Islet precursor cell (in vitro differentiated cells): Measurements from ENCODE around the gene NPTX1.

Experiments
- DNase-seq: peaks from one replicate; pipeline ENCODE4 v3.0.0-alpha.2; 2018

Gene NPTX1

DNA sequence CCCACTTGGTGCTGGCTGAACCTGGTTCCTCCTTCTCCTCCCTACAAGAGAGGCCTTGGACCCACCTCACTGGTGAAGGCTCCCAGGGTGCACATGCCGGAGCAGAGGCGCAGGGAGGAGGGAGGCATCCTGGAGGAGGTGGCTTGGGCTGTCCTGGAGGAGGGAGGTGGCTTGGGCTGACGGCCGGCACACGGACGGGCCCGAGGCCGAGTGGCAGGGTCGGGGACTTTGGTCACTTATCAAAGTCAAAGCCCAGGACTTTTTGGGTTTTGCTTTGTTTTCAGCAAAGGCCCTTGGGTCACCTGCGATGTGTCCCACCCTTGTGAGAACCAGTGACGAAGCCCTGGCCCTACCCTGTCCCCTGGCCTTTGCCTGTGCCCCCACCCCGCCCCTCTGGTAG, 32.9 kb downstream of the NPTX1 start:
- DNase-seq = no peak

DNA sequence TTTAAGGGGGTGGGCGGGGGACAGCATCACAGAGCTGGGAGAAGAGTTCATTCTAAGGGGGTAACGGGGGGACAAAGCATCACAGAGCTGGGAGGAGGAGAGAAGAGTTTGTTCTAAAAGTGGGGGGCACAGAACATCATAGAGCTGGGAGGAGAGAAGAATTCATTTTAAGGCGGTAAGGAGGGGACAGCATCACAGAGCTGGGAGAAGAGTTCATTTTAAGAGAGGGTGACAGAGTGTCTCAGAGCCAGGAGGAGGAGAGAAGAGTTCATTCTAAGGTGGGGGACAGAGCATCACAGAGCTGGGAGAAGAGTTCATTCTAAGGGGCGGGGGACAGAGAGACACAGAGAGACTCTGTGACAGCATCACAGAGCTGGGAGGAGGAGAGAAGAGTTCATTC, 33.6 kb downstream of the NPTX1 start:
- no peak for DNase-seq

DNA sequence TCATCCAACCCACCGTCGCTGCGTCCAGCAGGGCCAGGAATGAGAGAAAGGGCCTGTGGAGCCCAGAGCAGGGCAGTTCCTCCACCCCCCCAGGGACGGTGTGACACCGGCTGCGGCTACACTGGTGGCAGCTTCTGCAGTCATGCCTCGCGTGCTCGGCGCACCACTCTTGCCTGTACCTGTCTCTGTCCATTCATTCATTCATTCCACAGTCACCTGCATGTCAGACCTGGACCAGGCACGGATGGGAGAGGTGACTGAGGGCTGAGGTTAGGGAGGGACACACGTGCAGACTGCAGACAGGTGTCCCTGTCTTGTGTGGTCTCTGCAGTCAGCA, 34.1 kb downstream of the NPTX1 start:
- no peak for DNase-seq

DNA sequence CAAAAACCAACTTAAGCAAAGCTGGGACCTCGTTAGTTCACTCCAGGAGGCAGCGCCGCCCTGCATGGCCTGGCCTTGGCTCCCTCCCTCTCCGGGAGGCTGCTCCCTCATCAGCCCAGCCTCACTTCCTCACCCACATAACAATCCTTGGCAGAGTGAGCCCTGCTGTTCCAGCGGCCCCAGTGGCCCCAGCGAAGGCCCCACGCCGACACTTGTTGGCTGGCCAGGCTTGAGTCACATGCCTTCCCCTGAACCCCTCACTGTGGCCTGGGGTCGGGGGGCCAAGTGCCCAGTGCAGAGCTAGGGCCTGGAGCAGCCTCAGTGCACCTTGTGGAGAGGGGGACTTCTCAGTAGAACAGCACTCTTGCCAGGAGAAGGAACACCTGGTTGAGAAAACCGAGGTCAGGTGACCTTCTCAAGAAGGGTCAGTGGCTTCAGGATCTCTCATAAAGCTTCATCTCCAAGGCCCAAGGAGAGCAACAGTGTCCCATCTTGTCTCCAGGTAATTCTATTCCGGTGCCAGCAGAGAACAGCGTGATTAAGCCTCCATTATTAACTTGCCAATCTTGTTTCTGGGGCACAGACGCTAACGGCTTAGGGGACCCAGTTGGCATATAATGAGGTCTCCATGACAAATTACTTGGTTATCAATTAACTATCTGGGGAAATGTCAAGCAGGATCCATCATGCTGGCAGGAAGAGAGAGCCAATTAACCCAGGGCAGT, 34.6 kb downstream of the NPTX1 start:
- no peak for DNase-seq

DNA sequence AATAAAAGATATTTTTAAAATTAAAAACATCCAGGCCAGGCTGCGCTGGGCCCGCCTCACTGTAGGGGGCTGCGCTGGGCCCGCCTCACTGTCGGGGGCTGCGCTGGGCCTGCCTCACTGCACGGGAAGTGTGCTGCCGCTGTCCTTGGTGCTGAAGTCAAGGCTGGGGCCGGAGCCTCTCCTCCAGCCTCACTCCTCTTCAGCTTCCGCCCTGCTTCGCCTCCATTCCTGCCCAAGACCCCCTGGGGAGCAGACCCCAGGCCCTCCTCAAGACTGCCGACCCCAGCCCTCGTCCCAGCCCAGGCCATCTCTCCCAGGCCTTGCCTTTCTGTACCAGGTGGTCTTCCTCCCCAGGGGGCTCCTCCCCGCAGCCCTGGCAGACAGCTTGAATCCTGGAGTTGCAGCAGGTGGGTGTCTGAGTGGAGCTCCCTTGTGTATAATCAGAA, 35.3 kb downstream of the NPTX1 start:
- peak; percentile 91 for DNase-seq

DNA sequence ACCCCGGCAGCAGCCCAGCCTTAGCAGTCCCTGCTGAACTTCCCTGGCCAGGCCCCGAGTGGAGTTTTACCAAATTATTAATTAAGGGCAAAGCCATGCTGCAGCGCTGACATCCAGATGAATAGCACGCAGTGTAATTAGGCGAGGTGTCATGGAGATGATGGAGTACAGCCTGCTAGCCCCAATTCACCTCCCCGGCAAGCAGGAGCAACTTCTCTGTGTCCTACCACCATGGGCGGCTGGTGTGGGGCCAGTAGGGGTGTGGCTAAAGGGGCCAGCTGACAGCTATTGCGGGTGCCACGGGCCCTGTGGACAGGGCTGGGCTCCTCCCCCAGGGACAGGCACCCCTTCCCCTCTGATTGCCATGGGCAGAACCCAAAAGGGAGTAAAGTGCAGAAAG, 36.9 kb downstream of the NPTX1 start:
- no peak for DNase-seq

DNA sequence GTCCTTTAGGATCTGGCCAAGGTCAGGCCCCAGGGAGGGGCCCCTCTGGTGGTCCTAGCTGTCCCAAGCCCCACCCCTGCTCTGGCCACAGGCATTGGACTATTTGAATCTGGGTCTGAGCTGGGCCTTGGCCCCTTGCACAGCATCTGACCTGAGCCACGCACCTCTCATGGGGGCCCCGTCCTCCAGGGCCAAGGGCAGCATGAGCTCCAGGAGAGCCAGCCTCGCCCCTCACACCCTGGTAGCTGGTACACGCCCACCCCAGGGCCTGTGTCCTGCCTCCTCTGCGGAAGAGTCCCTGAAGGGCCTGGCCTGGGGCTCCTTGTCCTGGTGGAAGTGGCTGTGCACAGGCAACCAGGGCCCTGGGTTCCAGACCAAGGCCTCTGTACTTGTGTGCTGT, 37.6 kb downstream of the NPTX1 start:
- DNase-seq = no peak

DNA sequence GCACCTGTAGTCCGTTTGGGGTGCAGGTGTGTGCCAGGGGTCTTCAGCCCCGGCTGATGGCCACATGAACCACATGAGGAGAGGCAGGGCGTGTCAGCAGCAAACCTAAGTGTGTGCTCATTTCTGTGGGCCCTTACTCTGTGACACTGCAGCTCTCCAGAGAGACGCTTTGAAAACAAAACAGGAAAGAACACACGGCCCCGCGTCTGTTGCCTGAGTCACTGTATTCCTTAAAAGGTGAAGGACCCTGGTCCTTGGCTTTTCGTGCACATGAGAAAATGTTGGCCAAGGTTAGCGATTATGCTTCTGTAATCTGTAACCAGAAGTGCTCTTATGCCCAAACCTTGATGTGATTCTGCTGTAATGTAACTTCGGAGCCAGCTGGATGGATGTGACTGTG, 38.9 kb downstream of the NPTX1 start:
- DNase-seq = no peak

DNA sequence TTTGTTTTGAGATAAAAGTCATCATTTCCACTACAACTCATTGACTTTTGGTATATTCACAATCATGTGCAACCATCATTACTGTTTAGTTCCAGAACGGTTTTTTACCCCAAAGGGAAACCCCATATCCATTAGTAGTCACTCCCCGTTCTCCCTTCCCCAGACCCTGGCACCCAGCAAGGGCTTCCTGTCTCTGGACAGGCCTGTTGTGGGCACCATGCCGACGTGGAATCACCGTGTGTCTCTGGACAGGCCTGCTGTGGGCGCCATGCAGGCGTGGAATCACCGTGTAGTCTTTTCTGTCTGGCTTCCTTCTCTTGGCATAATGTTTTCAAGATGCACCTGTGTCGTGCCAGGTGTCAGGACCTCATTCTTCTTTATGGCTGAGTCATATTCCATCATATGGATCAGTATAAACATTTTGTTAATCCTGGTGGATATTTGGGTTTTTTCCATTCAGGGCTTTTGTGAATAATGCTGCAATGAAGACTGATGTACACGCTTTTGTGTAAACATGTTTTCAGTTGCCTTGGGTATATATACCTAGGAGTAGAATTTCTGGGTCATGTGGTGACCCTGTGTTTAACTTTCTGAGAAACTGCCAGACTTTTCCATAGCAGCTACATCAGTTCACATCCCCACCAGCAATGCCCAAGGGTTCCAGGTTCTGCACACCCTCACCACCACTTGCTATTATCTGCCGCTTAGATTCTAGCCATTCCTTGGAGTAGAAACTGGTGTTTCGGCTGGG, 42.3 kb downstream of the NPTX1 start:
- no peak for DNase-seq

DNA sequence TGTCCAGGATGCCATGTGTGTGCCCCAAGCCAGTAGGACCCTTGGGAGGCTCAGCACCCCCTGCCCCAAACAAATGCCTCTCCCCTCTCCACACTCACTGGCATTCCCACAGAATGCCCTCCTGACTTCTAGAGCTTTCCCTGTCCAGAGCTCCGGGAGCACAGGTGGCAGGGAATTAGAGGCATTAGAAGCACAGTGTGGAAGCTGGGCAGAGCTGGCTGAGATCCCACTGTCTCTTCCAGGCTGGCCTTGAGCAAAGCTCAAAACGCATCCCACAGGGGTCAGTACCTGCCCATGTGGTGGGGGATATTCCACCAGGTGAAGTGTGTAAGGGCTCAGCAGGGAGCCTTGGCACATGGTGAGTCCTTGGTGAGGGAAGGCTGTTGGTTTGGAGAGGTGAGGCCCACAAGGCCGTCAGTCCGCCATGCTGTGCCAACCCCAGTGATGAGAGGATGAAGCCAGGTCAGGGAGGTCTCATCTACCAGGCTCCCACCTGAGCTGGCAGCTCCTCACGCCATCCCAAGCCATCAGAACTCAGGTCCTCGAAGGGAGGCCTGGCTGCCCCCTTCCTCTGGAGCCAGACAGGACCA, 43.4 kb downstream of the NPTX1 start:
- DNase-seq = no peak

DNA sequence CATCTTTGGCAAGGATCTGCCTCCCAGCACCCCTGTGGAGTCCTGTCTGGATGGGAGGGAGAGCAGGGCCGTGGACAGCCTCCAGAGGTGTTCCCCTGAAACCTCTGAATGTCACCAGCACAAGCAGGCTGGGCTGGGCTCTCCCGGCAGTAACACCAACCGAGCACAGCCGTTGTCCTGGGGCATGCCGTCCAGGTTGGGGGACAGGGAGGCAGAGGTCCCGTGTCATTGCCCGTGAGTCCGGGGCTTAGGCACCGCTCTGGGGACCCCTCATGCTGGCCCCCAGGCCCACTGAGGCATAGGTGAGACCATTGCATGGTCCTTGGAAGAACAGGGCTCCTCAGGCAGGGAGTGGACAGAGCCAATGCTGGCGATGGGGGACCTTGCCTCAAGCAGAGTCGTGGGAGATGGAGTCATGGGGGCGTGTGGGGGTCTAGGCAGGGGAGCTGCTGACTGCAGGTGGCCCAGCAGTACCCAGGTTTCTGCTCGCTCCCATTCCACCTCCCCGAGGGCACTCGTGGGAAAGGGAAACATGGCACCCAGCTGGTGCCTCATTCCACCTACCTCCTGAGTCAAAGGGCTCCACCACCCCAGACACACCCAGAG, 44.0 kb downstream of the NPTX1 start:
- DNase-seq = no peak

DNA sequence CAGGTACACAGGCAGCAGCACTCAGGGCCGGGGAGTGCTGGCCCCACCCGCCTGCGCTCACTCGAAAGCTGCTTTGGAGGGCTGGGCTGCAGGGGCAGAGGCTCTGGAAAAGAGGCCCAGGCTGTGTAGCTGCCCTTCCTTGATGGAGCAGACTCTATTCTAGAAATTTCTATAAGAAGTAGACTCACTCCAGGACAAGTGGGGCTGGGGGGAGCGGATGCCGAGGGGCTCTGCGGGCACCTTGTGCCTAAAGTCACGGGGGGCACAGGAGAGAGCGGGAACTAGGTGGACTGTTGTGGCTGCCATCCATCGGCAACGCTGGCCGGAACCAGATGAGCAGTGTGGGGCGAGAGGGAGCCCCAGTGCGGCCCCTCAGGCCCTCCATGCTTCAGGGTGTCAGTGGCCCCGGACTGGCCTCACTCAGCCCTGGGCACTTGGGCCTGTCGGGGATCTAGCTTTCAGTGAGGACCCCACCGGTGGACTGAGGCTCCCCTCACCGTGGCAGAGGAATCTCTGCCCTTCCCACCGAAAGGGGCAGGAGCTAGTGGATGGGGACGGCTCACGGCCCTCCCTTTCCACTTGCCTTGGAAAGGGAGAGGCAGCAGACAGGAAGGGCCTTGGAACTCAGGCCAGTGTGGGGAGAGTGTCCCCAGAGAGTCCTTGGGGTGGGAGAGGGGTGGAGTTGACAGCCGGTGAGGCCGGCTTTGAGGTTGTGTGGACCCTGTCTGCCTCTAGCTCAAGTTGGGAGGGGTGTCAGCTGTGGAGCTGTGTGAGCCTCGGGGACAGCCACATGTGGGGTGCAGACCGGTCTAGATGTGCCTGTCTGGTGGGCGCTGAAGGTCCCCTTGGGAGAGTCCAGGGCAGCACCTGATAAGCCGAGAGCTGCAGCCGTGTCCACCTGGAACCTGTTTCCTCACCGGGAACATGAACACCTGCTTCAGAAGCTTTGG, 44.9 kb downstream of the NPTX1 start:
- no peak for DNase-seq

DNA sequence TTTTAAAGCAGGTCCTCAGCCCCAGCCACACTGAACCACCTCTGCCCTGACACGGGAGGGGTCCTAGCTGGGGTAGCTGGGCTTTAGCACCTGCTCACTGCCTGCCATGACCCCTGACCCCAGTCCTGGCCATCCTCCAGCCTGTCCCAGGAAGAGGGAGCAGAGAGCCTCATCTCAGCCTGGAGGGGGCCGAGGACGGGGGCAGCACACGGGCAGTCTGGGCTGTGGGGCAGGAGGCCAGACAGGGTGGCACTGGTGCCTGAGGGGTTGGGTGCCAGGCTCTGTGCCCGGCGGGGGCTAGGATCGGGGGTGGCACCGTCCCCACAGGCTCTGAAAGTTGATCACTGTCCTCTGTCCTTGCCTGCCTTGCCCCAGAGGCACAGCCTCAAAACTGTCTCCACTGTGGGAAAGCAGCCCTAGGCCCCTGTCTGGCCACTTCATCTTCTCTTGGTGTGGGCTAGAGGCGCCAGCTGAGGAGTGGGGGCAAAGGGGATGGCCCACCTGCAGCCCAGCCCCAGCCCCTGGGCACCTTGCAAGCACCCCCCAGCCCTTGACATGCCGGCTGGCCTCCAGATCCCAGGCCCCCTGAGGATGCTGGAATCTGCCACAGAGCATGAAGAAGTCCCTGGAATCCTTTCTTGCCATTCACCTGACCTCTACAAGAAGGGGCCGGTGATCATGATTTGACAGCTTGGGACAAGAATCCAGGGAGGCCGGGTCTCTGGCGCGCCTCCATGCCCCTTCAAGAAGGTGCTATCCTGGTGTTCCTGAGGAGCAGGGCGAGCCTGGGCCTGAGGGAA, 45.8 kb downstream of the NPTX1 start:
- DNase-seq = no peak

DNA sequence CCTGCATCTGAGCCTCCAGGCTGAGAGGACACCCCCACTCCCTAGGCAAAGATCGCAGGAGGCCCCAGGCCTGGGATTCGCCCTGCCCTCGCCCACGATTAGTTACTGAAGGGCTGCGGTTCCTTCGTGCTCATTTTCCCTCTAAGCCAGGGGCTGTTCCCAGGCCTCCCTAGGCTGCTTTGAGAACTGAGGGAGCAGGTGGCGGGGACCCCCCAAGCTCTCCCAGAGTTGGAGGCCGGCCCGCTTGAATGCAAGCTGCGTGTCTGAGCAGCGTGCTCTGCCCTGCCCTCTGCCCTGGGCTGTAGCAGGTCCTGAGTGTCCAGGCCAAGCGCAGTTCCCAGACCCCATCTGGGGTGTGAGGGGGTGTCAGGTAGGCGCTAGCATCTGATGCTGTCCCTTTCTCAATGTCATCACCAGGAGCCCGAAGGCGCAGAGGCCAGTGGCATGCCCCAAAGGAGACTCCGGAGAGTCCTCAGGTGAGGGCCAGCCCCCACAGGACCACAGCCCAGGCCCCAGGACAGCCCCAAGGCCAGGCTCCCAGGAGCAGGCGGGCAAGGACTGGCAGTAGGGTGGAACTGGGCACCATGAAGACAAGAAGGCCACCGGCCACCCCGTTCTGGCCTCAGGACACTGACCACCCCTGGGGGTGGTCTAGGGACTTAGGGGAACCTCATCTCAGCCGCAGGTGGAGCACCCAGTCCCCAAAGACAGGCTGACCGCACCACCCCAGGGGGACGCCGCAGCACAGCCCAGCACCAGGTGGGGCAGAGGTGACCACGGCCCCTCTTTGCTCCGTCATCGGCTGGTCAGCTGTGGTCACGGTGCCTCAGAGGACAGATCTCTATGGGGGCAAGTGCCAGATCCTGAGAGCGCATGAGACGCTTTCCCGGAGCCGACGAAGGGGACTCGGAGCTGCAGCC, 46.8 kb downstream of the NPTX1 start:
- no peak for DNase-seq

DNA sequence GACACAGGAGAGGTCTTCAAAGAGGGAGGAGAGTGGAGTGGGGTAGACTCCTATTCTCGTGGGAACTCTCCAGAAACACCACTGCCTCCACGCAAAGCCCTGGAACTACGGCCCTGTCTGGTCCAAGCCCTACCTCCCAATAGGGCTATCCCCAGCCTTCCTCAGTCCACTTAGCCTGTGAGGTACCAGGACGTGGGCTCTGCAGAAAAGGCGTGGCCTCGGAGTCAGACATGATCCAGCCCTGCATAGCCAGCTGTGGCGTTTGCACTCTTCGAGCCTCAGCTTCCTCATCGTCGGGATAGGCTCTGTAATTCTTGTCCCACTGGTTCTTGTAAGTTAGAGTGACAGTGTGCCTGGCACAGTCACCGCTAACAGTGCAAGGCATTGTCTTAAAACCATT, 47.6 kb downstream of the NPTX1 start:
- DNase-seq = no peak

DNA sequence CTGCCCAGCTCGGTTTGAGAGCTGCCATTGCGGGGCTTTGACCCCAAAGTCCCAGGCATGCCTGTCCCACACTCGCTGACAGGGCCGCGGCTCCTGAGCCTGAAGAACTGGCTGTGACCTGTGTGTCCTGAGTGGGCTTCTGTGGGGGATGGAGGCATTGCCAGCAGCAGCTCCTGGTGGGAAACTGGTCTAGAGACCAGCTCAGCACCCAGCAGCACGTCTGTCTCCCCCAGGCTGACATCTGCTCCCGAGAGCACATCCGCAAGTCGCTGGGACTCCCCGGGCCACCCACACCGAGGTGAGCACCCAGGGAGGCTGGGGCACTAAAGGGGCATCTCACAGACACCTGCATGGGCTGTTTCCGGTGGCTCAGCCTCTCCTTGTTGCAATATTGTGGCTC, 48.0 kb downstream of the NPTX1 start:
- DNase-seq = no peak

DNA sequence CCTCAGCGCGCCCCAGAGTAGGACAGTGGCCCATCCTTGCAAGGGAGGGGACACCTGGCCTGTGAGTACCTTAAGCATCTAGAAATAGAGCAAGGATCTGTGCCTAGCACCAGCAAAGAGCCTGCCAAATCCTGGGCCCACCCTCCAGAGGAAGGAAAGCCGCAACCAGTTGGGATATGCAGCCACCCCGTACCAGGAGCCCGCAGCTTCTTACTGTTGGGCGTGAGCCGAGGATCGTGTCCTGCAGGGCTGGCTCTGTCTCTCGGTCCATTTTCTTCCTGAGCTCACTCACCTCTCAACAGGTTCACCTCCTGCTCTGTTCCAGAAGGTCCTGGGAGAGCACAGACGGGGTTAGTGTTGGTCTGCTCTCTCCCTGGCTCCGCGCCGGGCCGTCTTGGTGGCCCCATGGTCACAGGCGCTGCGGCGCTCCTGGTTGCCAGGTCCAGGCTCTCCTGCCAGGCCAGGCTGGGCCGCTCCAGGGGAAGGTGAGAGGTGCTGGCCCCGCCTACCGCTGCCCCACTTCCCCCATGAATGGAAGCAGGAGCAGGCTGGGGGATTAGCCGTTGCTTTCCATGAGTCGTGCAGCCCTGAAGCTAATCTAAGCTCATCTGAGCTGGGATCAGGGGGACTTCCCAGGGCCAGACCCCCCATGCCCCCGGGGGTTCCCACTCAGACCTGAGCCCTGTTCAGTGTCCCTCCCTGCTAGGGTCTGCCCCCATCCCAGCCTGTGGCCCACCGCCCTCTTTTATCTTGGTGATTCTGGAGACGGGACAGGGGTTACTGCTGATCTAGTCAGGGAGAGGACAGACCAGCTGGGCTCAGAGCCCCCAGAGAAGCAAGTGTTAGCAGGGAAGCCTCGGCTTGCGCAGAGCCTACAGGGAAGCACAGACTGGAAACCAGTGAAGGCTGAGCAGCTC, 48.8 kb downstream of the NPTX1 start:
- no peak for DNase-seq

DNA sequence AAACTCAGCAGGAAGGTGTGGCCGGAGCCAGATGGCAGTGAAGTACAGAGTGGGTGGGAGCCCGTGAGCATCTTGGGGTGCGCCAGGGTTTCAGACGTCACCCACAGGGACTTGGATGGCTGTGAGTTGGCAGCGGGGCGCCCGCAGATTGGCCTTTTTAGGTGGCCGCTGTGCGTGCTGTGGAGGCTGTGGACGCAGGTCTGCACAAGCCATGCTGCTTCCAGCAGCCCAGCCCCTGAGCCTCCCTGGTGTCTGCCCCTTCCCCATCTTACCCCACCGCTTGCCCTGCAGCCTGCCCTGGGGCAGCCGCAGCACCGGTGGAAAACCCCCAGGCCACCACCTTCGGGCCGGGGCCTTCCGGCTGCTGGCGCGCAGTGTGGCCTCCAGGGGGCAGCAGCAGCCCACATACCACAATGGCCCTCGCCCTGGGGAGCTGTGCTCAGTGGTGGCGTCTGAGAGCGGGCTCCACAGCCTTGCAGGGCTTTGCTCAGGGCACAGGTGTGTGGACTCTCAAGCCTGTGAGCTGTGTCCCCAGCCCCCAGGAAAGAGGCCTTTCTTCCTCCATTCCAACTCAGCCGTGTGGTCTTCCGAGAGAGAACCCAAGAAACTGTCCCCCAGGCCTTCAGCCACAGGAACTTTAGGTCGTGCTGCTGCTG, 49.6 kb downstream of the NPTX1 start:
- peak; percentile 90 for DNase-seq

DNA sequence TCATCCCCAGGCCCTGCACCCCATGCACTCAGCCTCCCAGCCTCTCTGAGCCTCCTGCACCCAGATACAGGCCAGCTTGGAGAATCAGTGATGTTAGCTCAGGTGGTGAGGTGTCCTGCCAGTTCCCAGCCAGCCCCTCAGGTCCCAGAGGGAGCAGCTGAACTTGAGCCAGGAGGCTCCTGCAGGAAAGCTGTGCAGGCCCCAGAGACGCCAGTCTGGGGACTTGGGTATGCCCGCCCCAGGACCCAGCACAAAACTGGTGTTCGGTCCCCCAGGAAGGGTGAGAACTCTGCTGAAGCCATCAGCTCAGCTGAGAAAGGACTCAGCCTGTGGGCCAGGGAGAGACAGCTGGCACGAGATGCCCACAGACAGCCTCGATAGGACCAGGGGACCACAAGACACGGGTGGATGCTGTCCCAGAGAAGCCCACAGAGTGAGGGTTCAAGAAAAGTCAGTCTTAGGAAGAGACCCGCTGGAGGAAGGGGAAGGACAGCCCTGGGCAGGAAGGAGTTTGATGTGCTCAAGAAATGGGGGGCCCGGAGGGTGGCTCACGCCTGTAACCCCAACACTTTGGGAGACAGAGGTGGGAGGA, 50.5 kb downstream of the NPTX1 start:
- DNase-seq = no peak
